ENCODE results near the gene ALG10B.

The ALG10B gene

GRCh38 chr12:38370311-38370710, 53.7 kb downstream of the ALG10B start:
- no peaks in the 10 kb centered on the region for H3K36me3 ChIP-seq
- no peak for DNase-seq
- H3K27ac ChIP-seq, result no peak overlapping the region
- H3K4me3 ChIP-seq (ENCODE audit: low read depth, low read length), result no peak overlapping the region
- TF ChIP-seq CTCF (IDR thresholded peaks at IDR 0.05; ENCODE audit: low read depth, low read length), result no peak
- no peaks in the 10 kb centered on the region for H3K9me3 ChIP-seq (ENCODE audit: severe bottlenecking)
- peaks cover 29% of the 10 kb centered on the region for H3K27me3 ChIP-seq (ENCODE audit: insufficient read depth, low read depth, severe bottlenecking)

- TF ChIP-seq CTCF (IDR thresholded peaks at IDR 0.05; ENCODE audit: low read depth, low read length), result no peak
- Histone ChIP-seq H3K27me3 (ENCODE audit: insufficient read depth, low read depth, severe bottlenecking) (peaks cover 24% of the 10 kb centered on the region), H3K36me3 (no peaks in the 10 kb centered on the region), H3K27ac (no peak overlapping the region), H3K9me3 (ENCODE audit: severe bottlenecking) (no peaks in the 10 kb centered on the region), H3K4me3 (ENCODE audit: low read depth, low read length) (no peak overlapping the region)
- DNase-seq, result no peak
These were observed 57.2 kb downstream of the ALG10B start for GRCh38 chr12:38373784-38374183.

GRCh38 chr12:38374751-38375150, 58.2 kb downstream of the ALG10B start:
- Histone ChIP-seq H3K27ac (no peak overlapping the region), H3K36me3 (no peaks in the 10 kb centered on the region), H3K4me3 (ENCODE audit: low read depth, low read length) (no peak overlapping the region), H3K9me3 (ENCODE audit: severe bottlenecking) (no peaks in the 10 kb centered on the region), H3K27me3 (ENCODE audit: insufficient read depth, low read depth, severe bottlenecking) (peaks cover 24% of the 10 kb centered on the region)
- TF ChIP-seq CTCF (IDR thresholded peaks at IDR 0.05; ENCODE audit: low read depth, low read length), result no peak
- no peak for DNase-seq

Measured in WERI-Rb-1 (cell line).